Loucy (cell line): ENCODE data around the gene KDM2B.

Experiments
- H2AFZ ChIP-seq: fragments of 200-600 bp; sonication (generic); 2 replicates; pipeline ENCODE4 v1.6.0; 2016; ENCODE audit warnings: antibody characterized with exemption, mild to moderate bottlenecking, low read length, moderate library complexity
- H3F3A ChIP-seq: fragments of 200-600 bp; 2 replicates; pipeline ENCODE4 v1.6.0; 2016; ENCODE audit warnings: antibody characterized with exemption, low read depth, mild to moderate bottlenecking
- H3K27me3 ChIP-seq: fragments of 200-600 bp; sonication (generic); 2 replicates; pipeline ENCODE4 v1.6.1; 2014; ENCODE audit warnings: low read length, mild to moderate bottlenecking; ENCODE audit not compliant: insufficient read depth, poor library complexity, severe bottlenecking
- H3K36me3 ChIP-seq: fragments of 200-600 bp; sonication (generic); 2 replicates; pipeline ENCODE4 v1.6.1; 2016; ENCODE audit warnings: low read length; ENCODE audit not compliant: insufficient read depth
- H3K4me1 ChIP-seq: fragments of 200-600 bp; sonication (generic); 2 replicates; pipeline ENCODE4 v1.5.1; 2014; ENCODE audit warnings: low read length, mild to moderate bottlenecking; ENCODE audit not compliant: insufficient read depth, poor library complexity, severe bottlenecking
- H3K4me2 ChIP-seq: fragments of 200-600 bp; sonication (generic); 2 replicates; pipeline ENCODE4 v1.6.0; 2014; ENCODE audit warnings: antibody characterized with exemption, low read length, low read depth, mild to moderate bottlenecking; ENCODE audit not compliant: poor library complexity, severe bottlenecking
- H3K4me3 ChIP-seq: fragments of 200-600 bp; sonication (generic); 2 replicates; pipeline ENCODE4 v1.5.1; 2014; ENCODE audit warnings: low read length, mild to moderate bottlenecking, mixed read lengths; ENCODE audit not compliant: poor library complexity, severe bottlenecking
- H3K79me2 ChIP-seq: fragments of 200-600 bp; sonication (generic); 2 replicates; pipeline ENCODE4 v1.6.1; 2014; ENCODE audit warnings: low read length; ENCODE audit not compliant: insufficient read depth
- H3K9ac ChIP-seq: fragments of 200-600 bp; sonication (generic); 2 replicates; pipeline ENCODE4 v1.6.0; 2014; ENCODE audit warnings: mild to moderate bottlenecking, low read depth, low read length, moderate library complexity; ENCODE audit not compliant: poor library complexity, severe bottlenecking
- H3K9me2 ChIP-seq: fragments of 200-600 bp; sonication (generic); replicated peaks from 2 replicates; pipeline ENCODE4 v1.6.1; 2016; ENCODE audit warnings: low read depth, low read length, mixed read lengths
- H3K9me3 ChIP-seq: fragments of 200-600 bp; sonication (generic); 2 replicates; pipeline ENCODE4 v1.6.1; 2014; ENCODE audit warnings: mild to moderate bottlenecking, antibody characterized with exemption, low read length, low read depth; ENCODE audit not compliant: insufficient read depth
- H4K20me1 ChIP-seq: fragments of 200-600 bp; sonication (generic); 2 replicates; pipeline ENCODE4 v1.6.0; 2014; ENCODE audit warnings: antibody characterized with exemption, low read length, mild to moderate bottlenecking; ENCODE audit not compliant: insufficient read depth, poor library complexity, severe bottlenecking
- CTCF ChIP-seq: fragments of 200-600 bp; sonication (generic); conservative IDR thresholded peaks from 2 replicates; pipeline ENCODE4 v1.5.1; 2014; ENCODE audit warnings: mild to moderate bottlenecking, antibody characterized with exemption, low read length
- EZH2phosphoT487 ChIP-seq: fragments of 200-600 bp; IDR thresholded peaks from 2 replicates; pipeline ENCODE4 v1.6.1; 2018; ENCODE audit warnings: antibody characterized with exemption, mild to moderate bottlenecking, moderate library complexity, borderline replicate concordance

The KDM2B gene

GRCh38 chr12:121533394-121534090 is 47.3 kb downstream of the KDM2B start:
- no peaks in the 10 kb centered on the region for H3K27me3 ChIP-seq
- no peak overlapping the region for H3K4me2 ChIP-seq
- no peak overlapping the region for H3K9ac ChIP-seq
- H3F3A ChIP-seq = peaks cover 3% of the 10 kb centered on the region; the same call in 1 of the 2 replicates
- H3K36me3 ChIP-seq = peaks cover 36% of the 10 kb centered on the region; the same call in 1 of the 2 replicates
- H3K9me2 ChIP-seq = no peaks in the 10 kb centered on the region
- no peak overlapping the region for H2AFZ ChIP-seq
- peaks cover 8% of the 10 kb centered on the region for H4K20me1 ChIP-seq
- H3K79me2 ChIP-seq = peaks cover 39% of the 10 kb centered on the region
- no peak for TF ChIP-seq EZH2phosphoT487
- H3K4me3 ChIP-seq = no peak overlapping the region
- peaks cover 22% of the 10 kb centered on the region for H3K4me1 ChIP-seq
- H3K9me3 ChIP-seq = no peaks in the 10 kb centered on the region

- peaks cover 37% of the 10 kb centered on the region for H3K79me2 ChIP-seq
- H3K9ac ChIP-seq = no peak overlapping the region
Observed at GRCh38 chr12:121532503-121533393, 48.1 kb downstream of the KDM2B start.

GRCh38 chr12:121531356-121531750 is 49.5 kb downstream of the KDM2B start:
- Histone ChIP-seq H3F3A (peaks cover 3% of the 10 kb centered on the region; the same call in 1 of the 2 replicates), H3K4me2 (no peak overlapping the region), H3K4me3 (no peak overlapping the region), H2AFZ (no peak overlapping the region), H3K4me1 (peaks cover 10% of the 10 kb centered on the region), H3K27me3 (no peaks in the 10 kb centered on the region), H4K20me1 (peaks cover 8% of the 10 kb centered on the region), H3K9me3 (no peaks in the 10 kb centered on the region), H3K9ac (no peak overlapping the region), H3K36me3 (peaks cover 43% of the 10 kb centered on the region; the same call in 1 of the 2 replicates), H3K9me2 (no peaks in the 10 kb centered on the region), H3K79me2 (peaks cover 36% of the 10 kb centered on the region)
- TF ChIP-seq EZH2phosphoT487 (no peak), CTCF (no peak)

More at GRCh38 chr12:121532503-121533393, 48.1 kb downstream of the KDM2B start:
- Histone ChIP-seq H4K20me1 (peaks cover 8% of the 10 kb centered on the region), H3K27me3 (no peaks in the 10 kb centered on the region), H3K36me3 (peaks cover 41% of the 10 kb centered on the region; the same call in 1 of the 2 replicates), H2AFZ (no peak overlapping the region), H3K9me3 (no peaks in the 10 kb centered on the region), H3K4me2 (no peak overlapping the region), H3K4me3 (no peak overlapping the region), H3K9me2 (no peaks in the 10 kb centered on the region), H3F3A (peaks cover 3% of the 10 kb centered on the region; the same call in 1 of the 2 replicates), H3K4me1 (peaks cover 15% of the 10 kb centered on the region)
- TF ChIP-seq CTCF (no peak), EZH2phosphoT487 (no peak)
